ENCODE measurements around the gene PES1.
"Not testable (repeated sequence)": the region's sequence is repeated elsewhere in the genome, so short reads cannot be mapped to it uniquely, and the experiment has no call there.

The PES1 gene

DNA sequence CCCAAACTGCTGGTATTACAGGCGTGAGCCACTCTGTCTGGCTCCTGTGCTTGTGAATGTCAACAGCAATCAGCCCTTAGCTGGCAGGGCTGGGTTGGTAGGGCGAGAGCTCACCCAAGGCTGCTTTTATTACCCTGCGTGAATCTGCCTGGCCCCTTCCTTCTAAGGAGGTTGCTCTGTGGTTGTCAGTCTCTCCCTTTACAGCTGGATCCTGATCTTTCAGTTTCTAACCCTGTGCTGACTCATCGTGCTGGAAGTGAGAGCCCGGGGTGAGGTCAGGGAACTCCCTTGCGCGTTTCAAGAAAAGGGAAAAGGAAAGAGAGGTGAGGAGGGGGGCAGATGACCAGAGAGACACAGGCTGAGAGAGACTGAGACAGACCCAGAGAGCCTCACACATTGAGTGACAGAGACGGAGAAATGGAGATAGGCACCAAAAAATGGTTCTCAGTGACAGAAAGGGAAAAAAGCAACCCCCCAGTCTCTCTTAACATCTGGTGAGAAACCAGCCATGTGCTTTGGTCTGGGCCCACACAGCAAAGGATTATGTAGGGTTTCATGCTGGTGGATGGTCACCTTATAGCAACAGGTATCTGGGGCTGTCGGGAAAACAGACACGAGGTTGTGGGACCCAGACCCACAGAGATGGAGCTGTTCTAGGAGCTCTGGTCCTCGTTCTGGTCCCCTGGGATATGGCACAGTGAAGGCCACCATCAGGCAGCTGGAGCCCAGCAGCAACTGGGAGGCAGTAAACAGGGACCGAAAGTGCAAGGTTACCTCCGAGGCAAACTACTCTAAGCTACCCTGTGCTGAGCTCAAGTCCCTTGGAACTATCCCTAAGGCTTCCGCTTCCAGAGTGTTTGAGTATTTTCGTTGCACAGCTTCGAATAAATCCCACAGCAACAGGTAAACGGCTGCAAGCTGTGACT is 17.8 kb upstream of the PES1 start:
- DNase-seq: peak in 6 of 58 donors; percentile 5 to 16 (median 10)

- DNase-seq: no peak
Observed at GRCh38 chr22:30607939-30608338, 16.2 kb upstream of the PES1 start.

GRCh38 chr22:30607300-30607930 is 15.7 kb upstream of the PES1 start:
- DNase-seq: no peak

- DNase-seq: peak in 56 of 58 donors; percentile 13 to 86 (median 66)
Observed at GRCh38 chr22:30606455-30607299, 15.0 kb upstream of the PES1 start, which contains the start of gene TCN2. TCN2 (plus strand) TSS chr22:30607174; CDS start chr22:30607332, 158 bp downstream.

GRCh38 chr22:30605449-30606110 is 13.9 kb upstream of the PES1 start:
- DNase-seq: peak in 17 of 58 donors; percentile 0 to 36 (median 15)

- DNase-seq: no peak
Observed at GRCh38 chr22:30604723-30605122, 13.0 kb upstream of the PES1 start.

DNA sequence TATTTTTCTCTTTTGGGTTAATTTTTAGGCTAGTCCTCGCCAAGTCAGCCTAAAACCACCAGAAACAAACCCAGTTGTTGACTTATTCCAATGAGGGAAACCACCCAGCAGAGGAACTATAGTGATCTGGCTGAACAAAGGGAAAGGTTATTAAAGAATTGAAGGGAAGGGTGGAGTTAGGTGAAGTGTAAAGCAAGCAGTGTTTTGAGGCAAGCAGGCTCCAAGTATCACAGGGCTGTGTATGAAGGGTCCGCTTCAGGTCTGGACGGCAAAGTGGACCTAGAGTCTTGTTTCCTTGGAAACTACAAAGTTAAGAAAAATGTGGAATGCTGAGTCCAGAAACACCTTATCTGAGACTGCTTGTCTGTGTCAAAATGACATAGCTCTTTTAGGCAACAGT is 12.1 kb upstream of the PES1 start:
- DNase-seq: no peak

GRCh38 chr22:30602049-30602448 is 10.3 kb upstream of the PES1 start:
- DNase-seq: peak in 1 of 58 donors; percentile 37

- no peak for DNase-seq
Observed at GRCh38 chr22:30601464-30601863, 9.8 kb upstream of the PES1 start.

GRCh38 chr22:30600921-30601320 is 9.2 kb upstream of the PES1 start:
- DNase-seq: no peak

GRCh38 chr22:30598986-30599385 is 7.3 kb upstream of the PES1 start:
- no peak for DNase-seq

DNA sequence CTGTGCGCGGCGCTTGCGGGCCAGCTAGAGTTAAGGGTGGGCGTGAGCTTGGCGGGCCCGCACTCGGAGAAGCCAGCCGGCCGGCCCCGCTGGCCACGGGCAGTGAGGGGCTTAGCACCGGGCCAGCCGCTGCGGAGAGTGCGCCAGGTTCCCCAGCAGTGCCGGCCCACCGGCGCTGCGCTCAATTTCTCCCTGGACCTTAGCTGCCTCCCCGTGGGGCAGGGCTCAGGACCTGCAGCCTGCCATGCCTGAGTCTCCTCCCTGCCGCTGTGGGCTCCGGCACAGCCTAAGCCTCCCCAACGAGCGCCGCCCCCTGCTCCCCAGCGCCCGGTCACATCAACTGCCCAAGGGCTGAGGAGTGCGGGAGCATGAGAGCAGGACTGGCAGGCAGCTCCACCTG is 5.2 kb upstream of the PES1 start:
- no peak for DNase-seq

DNA sequence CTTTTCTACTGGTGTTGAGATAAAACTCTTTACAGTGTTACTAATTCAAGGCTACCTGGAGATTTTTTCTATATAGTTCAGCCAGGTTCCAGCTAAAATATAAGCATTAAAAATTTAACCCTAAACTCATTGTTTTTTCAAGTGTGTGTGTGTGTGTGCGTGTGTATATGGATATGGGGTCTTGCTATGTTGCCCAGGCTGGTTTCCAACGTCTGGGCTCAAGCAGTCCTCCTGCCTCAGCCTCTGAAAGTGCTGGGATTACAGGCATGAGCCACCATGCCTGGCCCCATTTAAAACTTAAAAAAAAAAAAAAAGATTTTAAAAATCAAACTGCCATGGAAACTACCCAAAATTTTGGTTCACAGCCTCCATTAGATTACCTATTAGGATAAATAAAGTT is 4.5 kb upstream of the PES1 start:
- no peak for DNase-seq

DNA sequence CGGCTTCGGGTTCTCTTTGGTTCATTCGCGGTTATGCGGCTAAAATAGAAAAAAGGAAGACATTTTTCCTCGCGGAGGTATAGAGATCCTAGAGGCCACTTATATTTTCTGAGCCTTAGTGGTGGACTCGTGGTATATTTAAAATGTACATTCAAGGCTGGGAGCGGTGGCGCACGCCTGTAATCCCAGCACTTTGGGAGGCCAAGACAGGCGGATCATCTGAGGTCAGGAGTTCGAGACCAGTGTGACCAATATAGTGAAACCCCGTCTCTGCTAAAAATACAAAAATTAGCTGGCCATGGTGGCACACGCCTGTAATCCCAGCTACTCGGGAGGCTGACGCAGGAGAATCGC is 627 bp upstream of the PES1 start:
- DNase-seq: not testable (repeated sequence)

DNA sequence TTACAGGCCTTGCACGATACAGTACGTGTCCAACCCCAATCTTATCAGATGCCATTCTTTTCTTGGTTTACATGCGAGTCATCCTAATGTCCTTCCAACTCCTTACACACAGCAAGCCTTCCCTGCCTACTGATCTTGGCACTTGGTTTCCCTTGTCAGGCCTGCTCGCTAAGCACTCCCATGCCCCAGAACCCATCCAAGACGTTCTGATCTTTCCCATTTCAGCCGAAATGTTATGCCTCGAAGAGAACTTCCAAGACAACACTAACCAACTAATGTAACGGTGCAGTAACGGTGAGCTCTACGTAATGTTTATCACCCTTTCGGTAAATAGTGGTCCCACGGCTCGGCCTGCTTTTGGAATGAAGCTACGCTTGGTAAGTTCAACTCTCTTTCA is 521 bp downstream of the PES1 start:
- peak in 1 of 58 donors; percentile 23 for DNase-seq

GRCh38 chr22:30586414-30586813 is 5.3 kb downstream of the PES1 start:
- no peak for DNase-seq

GRCh38 chr22:30584441-30584840 is 7.3 kb downstream of the PES1 start:
- no peak for DNase-seq

DNA sequence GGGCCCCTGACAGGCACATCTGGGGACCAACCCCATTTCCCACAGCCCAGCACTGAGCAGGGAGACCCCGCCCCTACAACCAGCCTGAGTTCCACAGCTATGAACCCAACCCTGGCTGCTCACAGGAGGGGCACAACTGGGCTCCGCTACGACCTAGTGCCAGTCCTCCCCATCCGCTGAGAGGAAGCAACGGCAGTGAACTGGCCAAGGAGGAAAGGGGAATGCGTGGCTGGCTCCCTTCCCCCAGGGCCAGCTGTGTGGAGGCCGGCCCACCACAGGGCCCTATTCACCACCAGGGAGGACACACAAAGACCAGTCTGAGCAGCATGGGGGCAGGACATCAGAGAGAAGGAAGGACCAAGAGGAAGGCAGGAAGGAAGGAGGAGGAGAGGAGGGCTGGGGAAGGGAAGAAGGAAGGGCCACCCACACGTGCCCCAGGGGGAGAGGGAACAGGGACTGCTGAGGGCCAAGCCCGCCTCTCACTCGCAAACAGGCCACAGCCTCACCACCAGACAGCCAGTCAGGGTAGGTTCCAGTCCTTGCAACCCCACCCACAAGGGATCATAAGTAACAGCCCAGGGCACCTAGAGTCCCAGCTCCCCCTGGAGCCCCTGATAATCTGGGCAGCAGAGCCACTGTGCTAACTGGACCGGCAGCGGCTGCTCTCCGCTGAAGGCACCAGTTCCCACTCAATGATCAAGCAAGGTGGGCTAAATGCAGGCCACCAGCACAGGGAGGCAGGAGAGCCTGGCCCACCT is 8.7 kb downstream of the PES1 start:
- peak in 37 of 58 donors; percentile 12 to 69 (median 35) for DNase-seq

GRCh38 chr22:30582051-30582450 is 9.7 kb downstream of the PES1 start:
- DNase-seq: peak in 1 of 58 donors; percentile 30

GRCh38 chr22:30580896-30581295 is 10.8 kb downstream of the PES1 start:
- no peak for DNase-seq
